HG03571 (cell line): Measurements from ENCODE around the gene SPAG7.
A peak's percentile ranks its signal among the peaks of the same experiment; 100 is the strongest.

Experiments used
- ATAC-seq: cut with Tn5 transposase; IDR thresholded peaks from one replicate; pipeline ENCODE4 v1.9.1; 2021; ENCODE audit not compliant: unreplicated experiment

The SPAG7 gene

GRCh38 chr17:4967539-4968485 is at the start of gene SPAG7:
Gene SPAG7, minus strand, starts transcription at chr17:4967817. Its CDS starts 13 bp downstream, at chr17:4967804.
- ATAC-seq: peak; percentile 44

GRCh38 chr17:5014357-5014756 is 46.7 kb upstream of the SPAG7 start:
- no peak for ATAC-seq

- ATAC-seq: no peak
Observed at GRCh38 chr17:5011928-5012327, 44.3 kb upstream of the SPAG7 start.

GRCh38 chr17:5003214-5003867 is 35.7 kb upstream of the SPAG7 start:
- ATAC-seq: no peak

GRCh38 chr17:5002121-5002788 is 34.6 kb upstream of the SPAG7 start:
- no peak for ATAC-seq

GRCh38 chr17:5000237-5000639 is 32.6 kb upstream of the SPAG7 start:
- no peak for ATAC-seq

GRCh38 chr17:4999430-5000093 is 31.9 kb upstream of the SPAG7 start:
- no peak for ATAC-seq

- no peak for ATAC-seq
Observed at GRCh38 chr17:4998732-4999429, 31.3 kb upstream of the SPAG7 start.

- peak; percentile 4 for ATAC-seq
Observed at GRCh38 chr17:4998027-4998731, 30.6 kb upstream of the SPAG7 start.

- peak; percentile 84 for ATAC-seq
Observed at GRCh38 chr17:4997302-4998026, 29.8 kb upstream of the SPAG7 start, which contains the start of the genes INCA1 and KIF1C. Gene INCA1, minus strand, starts transcription at chr17:4997522. Its CDS starts 3,085 bp downstream, at chr17:4994437. Gene KIF1C, plus strand, starts transcription at chr17:4997950. Its CDS starts 2,297 bp downstream, at chr17:5000247.

- no peak for ATAC-seq
Observed at GRCh38 chr17:4994081-4994595, 26.5 kb upstream of the SPAG7 start.

GRCh38 chr17:4987767-4988567 is 20.4 kb upstream of the SPAG7 start:
- ATAC-seq: no peak

GRCh38 chr17:4986951-4987766 is 19.5 kb upstream of the SPAG7 start, which contains the start of gene CAMTA2:
Gene CAMTA2, minus strand, starts transcription at chr17:4987675. Its CDS starts 1,453 bp downstream, at chr17:4986222.
- ATAC-seq: peak; percentile 58

- ATAC-seq: no peak
Observed at GRCh38 chr17:4986403-4986802, 18.8 kb upstream of the SPAG7 start.

- no peak for ATAC-seq
Observed at GRCh38 chr17:4982305-4982704, 14.7 kb upstream of the SPAG7 start.

GRCh38 chr17:4980644-4981216 is 13.1 kb upstream of the SPAG7 start:
- no peak for ATAC-seq

GRCh38 chr17:4978726-4979125 is 11.1 kb upstream of the SPAG7 start:
- ATAC-seq: no peak
